Muscle of arm (tissue), 12 donors: ENCODE results near the gene CACNA1F. TPM values are rescaled to one million over a fixed set of nuclear protein-coding genes. Genes with fewer than 3 reads are reported as not detected.

ENCODE experiments used
- DNase-seq: peaks from one replicate; pipeline ENCODE4 v3.0.0-alpha.2; 2013
- polyA plus RNA-seq, 12 donors: library from polyadenylated mRNA; unstranded; fragments of 120-200 nt; gene quantifications; one replicate each; pipeline ENCODE4 v1.2.1, GENCODE V29; 2013; ENCODE audit not compliant: insufficient read length in 12 of 12

The CACNA1F gene
- polyA plus RNA-seq, 12 donors = 0.03 to 0.39 (median 0.15) TPM; not detected in 6

DNA sequence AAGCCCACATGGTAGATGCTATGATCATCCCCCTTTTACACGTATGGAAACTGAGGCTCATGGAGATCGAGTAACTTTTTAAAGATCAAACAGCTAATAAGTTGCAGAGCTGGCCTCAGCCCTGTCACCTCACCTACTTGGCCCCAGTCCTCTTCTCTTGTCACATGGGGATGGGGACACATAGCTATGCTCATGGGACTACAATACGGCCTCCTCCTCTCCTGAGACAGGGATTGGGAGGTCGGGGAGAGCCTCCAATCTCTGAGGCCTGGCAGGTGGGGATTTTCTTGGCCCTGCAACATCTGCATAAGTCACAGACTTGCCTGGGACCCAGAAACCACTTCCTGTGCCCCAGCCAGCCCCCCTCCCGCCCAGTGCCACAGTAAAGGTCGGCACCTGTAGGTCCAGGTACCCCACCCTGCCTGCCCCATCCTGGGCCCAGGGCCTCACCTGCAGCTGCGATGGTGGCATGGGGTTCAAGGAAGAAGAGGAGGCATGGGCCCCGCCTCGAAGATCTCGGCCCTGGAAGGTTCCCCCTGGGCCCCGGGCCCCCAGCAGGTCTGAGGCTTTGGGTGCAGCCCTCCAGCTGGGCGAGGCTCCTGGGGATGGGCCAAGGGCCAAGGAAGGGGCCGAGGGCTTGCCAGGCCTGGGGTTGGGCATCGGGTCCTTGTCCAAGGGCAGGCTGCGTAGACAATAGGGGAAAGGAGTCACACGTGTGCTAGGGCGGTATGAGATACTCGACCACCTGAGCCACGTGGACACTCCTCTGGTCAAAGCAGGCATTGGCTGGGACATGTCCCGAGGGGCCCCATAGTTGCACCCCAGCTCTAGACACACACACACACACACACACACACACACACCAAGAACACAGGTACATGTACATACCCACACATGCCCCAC is 25.0 kb upstream of the CACNA1F start:
- DNase-seq = no peak

DNA sequence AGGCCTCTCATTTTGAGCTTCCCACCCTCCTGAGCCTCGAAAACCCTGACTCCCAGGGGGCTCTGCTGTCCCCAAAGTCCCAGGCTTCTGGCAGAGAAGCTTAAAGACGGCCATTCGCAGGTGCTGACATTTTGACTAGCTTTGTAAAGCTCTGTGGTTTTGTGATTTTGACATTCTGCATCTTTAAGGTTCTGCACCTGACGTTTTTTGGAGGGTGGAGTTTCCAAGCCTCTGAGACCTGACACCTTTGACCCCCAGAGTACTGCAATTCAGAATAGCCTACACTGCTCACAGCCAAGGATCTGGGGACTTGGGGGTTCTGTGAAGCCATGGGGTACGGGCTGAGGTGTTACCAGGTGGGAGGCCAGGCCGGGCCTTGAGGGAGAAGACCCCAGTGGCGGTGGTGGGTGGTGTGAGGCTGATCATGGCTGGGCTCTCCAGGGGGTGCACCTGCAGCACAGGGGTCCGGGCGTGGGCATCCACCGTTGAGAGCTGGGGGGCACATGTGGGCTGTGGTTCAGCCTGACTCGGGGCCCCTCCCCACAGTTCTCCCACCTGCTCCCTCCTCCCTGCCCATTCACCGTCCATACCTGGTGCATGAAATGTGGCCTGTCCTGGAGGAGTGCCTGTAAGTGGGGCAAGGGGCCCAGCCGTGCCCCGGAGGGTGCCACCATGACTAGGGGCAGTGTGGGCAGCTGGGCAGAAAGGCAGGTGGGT is 24.1 kb upstream of the CACNA1F start:
- no peak for DNase-seq

DNA sequence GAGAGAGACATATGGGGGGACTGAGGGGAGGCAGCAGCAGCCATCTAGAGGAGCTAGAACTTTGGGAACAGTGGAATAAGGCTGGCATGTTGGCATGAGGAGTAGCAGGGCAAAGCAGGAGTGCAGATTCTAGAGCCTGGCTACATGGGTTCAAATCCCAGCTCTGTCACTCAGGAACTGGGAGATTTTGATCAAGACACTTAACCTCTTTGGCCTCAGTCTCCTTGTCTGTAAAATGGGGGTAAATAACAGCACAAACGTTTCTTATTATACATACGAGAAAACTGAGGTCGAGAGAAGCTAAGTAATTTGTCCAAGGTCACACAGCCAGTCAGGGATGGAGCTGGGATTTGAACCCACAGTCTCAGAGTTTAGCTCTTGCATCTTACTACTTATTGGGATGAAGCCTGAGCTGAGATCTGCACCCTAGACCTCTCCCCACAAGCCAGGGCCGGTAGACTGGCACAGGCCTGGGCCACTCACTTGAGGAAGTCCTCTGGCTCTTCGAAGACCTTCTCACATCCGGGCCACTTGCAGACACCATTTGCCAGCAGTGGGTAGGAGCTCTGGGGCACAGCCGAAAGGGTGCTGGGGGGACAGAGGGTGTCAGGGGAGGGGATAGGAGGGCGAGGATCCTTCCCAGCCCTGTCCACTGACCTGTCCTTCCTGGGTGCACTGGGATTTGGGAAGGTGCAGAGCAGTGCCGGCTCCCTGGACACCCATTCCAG is 23.3 kb upstream of the CACNA1F start:
- no peak for DNase-seq

DNA sequence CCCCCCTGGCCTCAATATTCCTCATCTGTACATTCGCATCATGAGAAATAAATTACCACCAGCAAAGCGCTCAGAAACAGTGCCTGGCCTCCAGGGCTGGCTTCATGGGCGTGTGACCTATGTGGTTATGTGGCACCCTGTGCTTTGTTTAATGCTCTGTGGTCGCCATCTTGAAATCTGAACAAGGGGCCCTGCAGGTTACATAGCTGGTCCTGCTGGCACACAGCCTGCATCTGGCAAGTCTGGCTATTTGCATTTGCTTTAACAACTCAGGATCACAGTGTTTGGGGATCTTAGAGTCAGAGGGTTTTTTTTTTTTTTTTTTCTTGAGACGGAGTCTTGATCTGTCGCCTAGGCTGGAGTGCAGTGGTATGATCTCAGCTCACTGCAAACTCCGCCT is 21.5 kb upstream of the CACNA1F start:
- no peak for DNase-seq

DNA sequence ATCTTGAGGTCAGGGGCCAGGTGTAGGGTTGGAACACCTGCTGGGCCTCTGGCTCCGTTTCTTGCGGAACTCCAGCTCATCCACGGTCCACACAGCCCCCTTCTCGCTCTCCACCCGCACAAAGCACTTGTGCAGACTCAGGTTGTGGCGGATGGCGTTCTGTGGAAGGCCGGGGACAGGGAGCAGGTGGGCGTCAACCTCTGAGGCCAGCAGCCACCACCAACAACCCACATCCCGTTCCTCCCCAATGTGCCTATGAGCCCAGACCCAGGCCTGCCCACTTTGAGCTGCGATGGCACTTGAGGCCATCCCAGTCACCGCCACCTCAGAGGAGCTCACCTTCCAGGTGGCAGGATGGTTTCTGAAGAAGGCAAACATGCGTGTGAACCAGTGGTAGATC is 18.2 kb upstream of the CACNA1F start:
- no peak for DNase-seq

DNA sequence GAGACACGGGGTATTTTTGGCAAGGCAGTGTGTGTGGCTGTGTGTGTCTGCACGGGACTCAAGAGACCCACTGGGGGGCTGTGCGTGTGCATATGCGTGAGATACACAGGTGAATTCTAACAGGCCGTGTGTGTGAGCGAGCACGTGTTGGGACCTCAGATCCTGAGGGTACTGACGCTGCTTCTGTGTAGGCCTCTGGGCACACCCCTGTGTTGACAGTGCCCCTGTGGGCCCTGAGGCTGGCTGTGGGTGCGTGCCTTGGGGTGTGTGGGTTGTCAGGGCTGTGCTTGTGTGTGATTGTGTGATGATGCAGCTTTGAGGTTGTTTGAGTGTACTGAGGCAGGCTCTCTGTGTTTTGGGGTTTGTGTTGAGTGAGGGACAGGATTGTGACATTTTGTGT is 17.4 kb upstream of the CACNA1F start:
- no peak for DNase-seq

DNA sequence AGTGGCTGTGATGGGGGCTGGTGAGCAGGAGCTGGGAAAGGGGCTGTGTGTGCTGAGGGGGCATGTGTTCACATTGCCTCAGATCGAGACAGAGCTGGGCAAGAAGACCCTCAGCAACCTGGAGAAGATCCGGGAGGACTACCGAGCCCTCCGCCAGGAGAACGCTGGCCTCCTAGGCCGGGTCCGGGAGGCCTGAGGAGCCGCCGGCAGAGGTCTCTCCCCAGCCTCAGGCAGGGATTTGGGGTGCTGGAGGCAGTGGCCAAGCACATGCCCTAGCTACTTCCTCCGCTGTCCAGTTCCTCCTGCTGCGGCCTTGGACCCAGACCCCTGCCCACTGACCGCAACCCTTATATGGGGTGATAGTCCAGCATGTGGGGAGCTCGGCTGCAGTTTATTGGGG is 16.9 kb upstream of the CACNA1F start:
- no peak for DNase-seq

DNA sequence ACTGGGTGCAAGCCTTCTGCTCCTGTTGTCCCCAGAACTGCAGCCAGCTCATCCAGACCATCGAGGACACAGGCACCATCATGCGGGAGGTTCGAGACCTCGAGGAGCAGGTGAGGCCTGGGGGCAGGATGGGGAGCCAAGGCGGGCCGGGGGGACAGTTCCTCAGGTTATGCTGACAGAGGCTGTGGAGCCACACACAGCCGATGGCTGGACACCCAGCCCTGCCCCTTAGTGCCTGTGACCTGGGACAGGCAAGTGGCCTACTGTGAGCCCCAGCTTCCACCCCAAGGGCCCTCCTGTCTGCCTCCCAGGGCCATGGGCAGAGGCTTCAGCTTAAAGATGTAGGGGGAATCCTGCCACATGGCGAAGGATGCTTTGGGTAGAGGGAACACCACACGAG is 16.5 kb upstream of the CACNA1F start:
- DNase-seq = no peak

DNA sequence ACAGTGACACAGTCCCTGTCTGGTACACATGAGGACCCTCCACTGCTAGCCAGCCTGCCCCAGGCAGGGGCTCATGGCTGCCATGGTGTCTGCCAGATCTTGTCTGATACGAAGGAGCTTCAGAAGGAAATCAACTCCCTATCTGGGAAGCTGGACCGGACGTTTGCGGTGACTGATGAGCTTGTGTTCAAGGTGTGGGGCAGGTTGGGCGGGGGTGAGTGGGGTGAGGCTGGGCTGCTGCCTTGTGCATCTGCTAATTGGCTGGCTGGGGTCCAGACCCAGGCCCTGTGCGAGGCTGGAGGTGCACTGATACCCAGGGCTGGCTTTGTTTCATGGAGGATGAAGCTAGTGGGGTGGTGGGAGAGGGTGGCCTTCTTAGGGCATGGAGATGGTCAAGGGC is 15.9 kb upstream of the CACNA1F start:
- DNase-seq = no peak

DNA sequence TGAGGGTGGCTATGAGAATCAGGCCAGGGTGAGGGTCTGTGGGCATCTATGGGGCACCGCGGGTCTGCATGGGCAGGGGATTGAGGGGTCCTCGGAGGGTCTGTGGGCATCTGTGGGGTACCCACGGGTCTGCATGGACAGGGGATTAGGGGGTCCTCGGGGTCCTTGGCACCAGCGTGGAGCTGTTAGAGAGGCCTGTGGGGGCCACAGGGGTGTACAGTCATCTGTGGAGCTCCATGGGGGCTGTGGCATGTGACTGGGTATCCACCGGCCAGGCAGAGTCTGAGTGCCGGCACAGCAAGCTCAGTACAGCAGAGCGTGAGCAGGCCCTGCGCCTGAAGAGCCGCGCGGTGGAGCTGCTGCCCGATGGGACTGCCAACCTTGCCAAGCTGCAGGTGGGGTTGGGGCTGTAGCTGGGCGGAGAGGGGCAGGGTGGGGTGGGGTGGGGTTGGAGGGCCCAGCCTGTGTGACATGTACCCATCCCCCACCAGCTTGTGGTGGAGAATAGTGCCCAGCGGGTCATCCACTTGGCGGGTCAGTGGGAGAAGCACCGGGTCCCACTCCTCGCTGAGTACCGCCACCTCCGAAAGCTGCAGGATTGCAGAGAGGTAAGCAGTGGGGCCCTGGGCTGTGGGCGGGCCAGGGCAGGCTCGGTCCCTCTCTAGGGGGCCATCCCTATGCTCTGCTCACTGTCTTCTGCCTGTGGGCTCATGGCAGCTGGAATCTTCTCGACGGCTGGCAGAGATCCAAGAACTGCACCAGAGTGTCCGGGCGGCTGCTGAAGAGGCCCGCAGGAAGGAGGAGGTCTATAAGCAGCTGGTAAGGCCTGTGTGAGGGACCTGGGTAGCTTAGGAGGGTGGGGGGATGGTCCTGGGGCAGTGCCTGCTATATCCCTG is 15.0 kb upstream of the CACNA1F start:
- DNase-seq = no peak

DNA sequence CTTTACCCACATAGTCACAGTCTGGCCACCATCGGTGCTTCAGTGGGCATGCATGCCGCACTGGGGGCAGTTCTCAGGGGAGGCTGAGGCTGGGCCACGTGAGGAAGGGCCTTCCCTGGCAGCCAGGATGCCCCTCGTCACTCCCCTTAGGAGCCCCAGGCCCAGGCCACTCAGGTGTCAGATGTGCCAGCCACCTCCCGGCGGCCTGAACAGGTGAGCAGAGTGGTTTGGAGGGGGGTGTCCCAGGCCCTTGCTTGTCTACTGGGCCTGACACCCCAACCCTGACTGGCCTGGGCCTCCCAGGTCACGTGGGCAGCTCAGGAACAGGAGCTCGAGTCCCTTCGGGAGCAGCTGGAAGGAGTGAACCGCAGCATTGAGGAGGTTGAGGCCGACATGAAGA is 14.2 kb upstream of the CACNA1F start:
- no peak for DNase-seq

DNA sequence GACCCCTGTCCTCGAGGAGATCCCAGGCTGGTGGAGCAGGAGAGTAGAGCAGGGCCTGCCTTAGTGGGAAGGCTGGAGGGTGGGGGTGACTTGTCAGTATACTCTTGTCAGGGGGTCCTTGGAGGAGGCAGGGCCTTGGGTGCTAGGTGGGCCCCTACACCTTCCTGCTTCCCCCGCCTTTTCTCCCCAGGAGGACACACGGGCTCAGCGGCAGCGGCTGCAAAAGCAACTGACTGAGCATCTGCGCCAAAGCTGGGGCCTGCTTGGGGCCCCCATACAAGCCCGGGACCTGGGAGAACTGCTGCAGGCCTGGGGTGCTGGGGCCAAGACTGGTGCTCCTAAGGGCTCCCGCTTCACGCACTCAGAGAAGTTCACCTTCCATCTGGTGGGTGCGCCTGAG is 13.4 kb upstream of the CACNA1F start:
- no peak for DNase-seq

DNA sequence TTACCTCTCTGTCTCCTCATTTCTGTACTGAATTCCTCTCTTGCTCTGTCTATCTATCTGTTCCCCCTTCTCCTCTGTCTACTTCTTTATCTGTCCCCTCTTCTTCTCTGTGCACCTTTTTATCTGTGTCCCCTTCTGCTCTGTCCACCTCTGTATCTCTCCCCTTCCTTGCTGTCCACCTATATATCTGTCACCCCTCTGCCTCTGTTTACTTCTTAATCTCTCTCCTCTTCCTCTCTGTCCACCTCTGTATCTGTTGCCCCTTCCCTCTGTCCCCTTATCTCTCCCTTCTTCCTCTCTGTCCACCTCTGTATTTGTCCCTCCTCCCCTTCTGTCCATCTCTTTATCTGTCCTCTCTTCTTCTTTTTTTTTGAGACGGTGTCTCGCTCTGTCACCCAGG is 11.1 kb upstream of the CACNA1F start:
- no peak for DNase-seq

DNA sequence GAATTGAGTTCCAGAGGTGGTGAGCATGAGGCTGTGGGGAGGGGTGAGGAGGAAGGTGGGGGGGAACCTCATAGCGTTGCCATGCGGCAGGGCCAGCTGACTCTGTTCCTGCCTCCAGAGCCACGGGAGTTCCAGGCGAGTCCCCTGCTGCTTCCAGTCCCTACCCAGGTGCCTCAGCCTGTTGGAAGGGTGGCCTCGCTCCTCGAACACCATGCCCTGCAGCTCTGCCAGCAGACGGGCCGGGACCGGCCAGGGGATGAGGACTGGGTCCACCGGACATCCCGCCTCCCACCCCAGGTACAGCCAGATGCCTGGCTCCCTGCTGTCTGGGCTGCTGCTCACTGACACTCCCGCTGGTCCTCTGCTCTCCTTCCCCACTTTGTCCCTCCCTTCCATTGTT is 10.0 kb upstream of the CACNA1F start:
- no peak for DNase-seq

DNA sequence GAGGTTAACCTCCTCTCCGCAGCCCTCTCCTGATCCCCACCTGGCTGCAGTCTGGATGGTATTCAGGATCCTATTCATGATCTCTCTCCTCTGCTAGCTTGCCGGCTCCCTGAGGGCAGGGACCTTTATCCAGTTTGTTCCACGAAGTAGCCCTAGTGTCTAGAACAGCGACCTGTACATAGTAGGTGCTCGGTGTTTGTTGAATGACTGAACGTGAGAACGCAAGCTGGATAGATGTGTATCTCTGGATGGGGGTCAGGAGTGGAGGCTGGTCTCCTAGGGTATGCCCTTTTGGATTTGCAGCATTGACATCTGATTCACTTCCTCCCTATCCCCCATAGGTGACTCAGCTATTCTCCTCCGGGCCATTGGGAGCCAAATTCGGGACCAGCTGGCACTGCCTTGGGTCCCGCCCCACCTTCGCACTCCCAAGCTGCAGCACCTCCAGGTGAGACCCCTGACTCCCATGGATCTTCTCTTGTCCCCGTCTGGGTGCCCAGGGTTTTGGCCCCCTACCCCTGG is 9.5 kb upstream of the CACNA1F start:
- DNase-seq = no peak

DNA sequence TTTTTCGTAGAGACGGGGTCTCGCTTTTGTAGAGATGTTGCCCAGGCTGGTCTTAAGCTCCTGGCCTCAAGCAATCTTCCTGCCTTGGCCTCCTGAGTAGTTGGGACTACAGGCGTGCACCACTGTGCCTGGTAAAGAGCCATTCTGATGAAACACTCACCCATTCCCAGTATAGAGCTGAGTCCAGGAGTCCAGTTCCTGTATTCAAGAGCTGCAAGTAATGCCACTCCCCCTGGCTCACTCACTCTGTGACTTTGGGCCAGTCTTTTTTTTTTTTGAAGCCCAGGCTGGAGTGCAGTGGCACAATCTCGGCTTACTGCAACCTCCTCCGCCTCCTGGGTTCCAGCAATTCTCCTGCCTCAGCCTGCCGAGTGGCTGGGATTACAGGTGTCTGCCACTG is 5.6 kb upstream of the CACNA1F start:
- no peak for DNase-seq

DNA sequence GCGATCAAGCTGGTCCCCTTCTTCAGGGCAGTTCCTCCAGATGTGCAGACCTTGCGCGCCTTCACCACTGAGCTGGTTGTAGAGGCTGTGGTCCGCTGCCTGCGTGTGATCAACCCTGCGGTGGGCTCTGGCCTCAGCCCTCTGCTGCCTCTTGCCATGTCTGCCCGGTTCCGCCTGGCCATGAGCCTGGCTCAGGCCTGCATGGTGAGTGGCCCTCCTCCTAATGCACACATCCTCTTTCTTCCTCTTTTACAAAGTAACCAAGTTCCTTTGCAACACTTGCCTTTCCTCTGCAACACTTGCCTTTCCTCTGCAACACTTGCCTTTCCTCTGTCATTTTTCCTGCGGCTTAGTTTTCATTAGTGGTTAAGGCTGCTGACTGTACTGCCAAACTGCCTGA is 3.9 kb upstream of the CACNA1F start:
- DNase-seq = no peak

DNA sequence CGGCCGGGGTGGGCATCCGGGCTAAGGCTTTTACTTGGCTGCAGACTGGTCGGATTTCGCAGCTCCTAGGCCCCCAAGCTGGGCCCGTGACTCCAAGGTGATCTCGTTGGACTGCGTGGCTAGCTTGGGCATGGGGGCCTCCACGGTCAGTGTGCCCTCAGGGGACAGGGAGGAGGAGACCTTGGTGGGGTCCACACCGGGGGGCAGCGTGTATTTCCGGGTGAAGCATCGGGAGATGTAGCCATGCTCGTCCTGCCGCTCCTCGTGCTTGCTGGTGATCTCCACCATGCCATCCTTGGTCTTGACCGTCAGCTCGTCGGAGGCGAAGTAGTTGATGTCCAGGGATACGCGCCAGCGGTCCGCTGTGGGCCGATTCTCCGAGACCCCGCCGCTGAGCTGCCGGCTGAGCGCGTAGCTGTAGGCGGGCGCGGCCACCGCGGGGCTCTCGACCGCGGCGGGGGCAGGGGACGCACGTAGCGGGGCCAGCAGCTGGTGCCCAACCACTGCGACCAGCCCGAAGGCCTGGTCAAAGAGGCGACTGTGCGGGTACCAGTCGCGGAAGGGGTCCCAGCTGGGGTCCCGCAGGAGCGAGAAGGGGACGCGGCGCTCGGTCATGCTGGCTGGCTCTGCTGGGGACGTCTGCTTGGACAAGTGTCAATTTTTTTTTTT is 881 bp upstream of the CACNA1F start:
- no peak for DNase-seq

DNA sequence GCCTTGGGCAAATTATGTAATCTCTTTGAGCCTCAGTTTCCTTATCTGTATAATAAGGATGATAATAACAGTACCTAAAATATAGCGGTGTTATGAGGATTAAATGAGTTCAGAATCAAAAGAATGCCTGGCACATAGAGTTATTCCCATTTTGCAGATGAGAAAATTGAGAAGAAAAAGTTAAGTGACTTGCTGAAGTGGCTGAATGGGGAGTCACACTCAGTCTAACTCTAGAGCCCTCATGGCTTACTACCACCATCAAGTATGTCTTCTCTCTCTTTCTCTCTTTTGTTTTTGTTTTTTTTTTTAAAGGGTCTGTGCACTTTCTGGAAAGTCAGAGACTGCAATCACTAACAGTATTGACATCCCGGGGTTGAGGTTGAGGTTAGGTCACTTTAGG is 615 bp downstream of the CACNA1F start:
- DNase-seq = no peak

DNA sequence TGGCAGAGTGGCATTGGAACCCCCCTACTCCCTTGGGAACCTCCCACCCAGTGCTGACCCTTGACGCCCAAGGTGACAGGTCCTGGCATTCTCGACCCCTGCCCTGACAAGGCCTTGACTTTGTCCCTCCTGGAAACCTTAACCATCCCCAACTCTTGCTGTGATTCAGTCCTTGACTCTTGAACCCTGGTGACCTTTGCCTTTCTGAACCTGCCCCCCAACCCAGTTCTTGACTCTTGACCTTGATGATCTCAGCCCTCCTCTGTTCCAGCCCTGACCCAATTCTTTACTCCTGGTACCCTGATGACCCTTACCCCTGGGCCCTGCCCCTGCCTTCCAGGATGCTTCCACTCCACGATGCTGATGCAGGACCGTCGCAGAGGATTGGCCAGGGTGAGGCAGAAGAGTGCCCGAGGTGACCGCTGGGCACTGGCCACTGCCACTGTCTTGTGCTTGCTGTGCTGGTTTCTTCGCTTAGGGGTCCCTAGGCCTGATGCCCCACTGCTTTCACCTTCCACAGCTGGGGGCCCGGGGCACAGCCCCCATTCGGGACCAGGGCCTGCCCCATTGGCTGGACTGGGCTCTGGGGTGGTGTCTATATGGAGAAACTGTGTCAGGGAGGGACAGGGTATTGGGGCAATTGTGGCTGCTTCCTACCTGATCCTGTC is 1.7 kb downstream of the CACNA1F start:
- DNase-seq = no peak
